Adrenal gland (tissue), 12 donors: ENCODE results near the gene AXIN1. TPM values are rescaled to one million over a fixed set of nuclear protein-coding genes. Genes with fewer than 3 reads are reported as not detected.

Experiments
- DNase-seq, 7 donors: peaks; one replicate each; pipeline ENCODE4 v3.0.0-alpha.2; 2019 to 2020
- H3K27ac ChIP-seq, 5 donors: fragments of 200-600 bp; sonication (generic) in 4 of 5; 1 replicate in 3 of 5; 2 replicates in 2 of 5; pipeline versions ENCODE4 v1.5.1 to v1.8.0; 2016 to 2020; ENCODE audit warnings: mild to moderate bottlenecking in 1 of 5
- H3K27me3 ChIP-seq: fragments of 200-600 bp; 2 replicates; pipeline ENCODE4 v1.8.0; 2021
- H3K36me3 ChIP-seq, 2 donors: fragments of 200-600 bp; replicated peaks in 1 of 2; 1 replicate in 1 of 2; 2 replicates in 1 of 2; pipeline versions ENCODE4 v1.5.1 to v1.8.0; 2018 to 2022
- H3K4me1 ChIP-seq, 2 donors: fragments of 200-600 bp; replicated peaks in 1 of 2; 1 replicate in 1 of 2; 2 replicates in 1 of 2; pipeline versions ENCODE4 v1.5.1 to v1.8.0; 2018 to 2021
- H3K4me3 ChIP-seq, 4 donors: fragments of 200-600 bp; sonication (generic) in 3 of 4; one replicate each; pipeline ENCODE4 v1.5.1; 2016 to 2018
- H3K9me3 ChIP-seq, 3 donors: fragments of 200-600 bp; sonication (generic) in 1 of 3; replicated peaks in 1 of 3; 1 replicate in 2 of 3; 2 replicates in 1 of 3; pipeline versions ENCODE4 v1.5.1 to v1.8.0; 2016 to 2021
- POLR2A ChIP-seq, 2 donors: fragments of 450-650 bp; IDR thresholded peaks; one replicate each; pipeline ENCODE4 v1.6.1; 2017; ENCODE audit warnings: antibody characterized with exemption in 2 of 2, mild to moderate bottlenecking in 2 of 2, moderate library complexity in 1 of 2
- WGBS, 4 donors: extraction: QIAGEN DNeasy Blood & Tissue Kit in 2 of 4; methylation state at CpG; one replicate each; pipeline versions ENCODE4 v1.1.5 to v1.1.7; 2013 to 2017; 5-methylcytosine and 5-hydroxymethylcytosine counted together
- intact Hi-C, 2 donors: fragments of 100-400 bp; cut with DNase I; formaldehyde crosslinking; loops; one replicate each; pipeline versions ENCODE4 v1.14.1 to v1.15.0; 2022 to 2023
- polyA plus RNA-seq, 3 donors: library from polyadenylated mRNA; stranded (reverse); fragments of 200-250 nt in 2 of 3; fragments of 350-450 nt in 1 of 3; fragmentation: Illumina TruSeq in 1 of 3; extraction: RNeasy Lipid Tissue Mini Kit (QIAGEN cat#74804) in 1 of 3; gene quantifications; one replicate each; pipeline ENCODE4 v1.2.3, GENCODE V29; 2013 to 2014
- total RNA-seq, 9 donors: library from RNA; depleted of rRNA in 4 of 9; stranded (reverse); fragments of >200 nt in 4 of 9; fragments of 120-200 nt in 1 of 9; fragmentation: NEBNext Ultra II Directional in 1 of 9; extraction: Animal tissue kit (Norgen Biotek cat#: 25700) in 1 of 9; gene quantifications; one replicate each; pipeline versions ENCODE4 v1.1.0 to v1.2.4, GENCODE V29; 2013 to 2023
- TF ChIP-seq, protein P1 (sequence below), 6 experiments: fragments of 450-650 bp in 4 of 6; fragments of 200-600 bp in 2 of 6; sonication (generic) in 1 of 6; IDR thresholded peaks; 1 replicate in 5 of 6; 2 replicates in 1 of 6; pipeline versions ENCODE4 v1.5.1 to v1.8.0; 2016 to 2021; ENCODE audit warnings: antibody characterized with exemption in 6 of 6, mild to moderate bottlenecking in 2 of 6, moderate library complexity in 1 of 6
- donor health status: healthy with polysubstance abuse.
- donor health status: Bipolar disorder and iron deficiency.
- donor health status: DM: yes; HTN: yes; CAD: no.
- donor health status: DM: no; HTN: no; CAD: no.
- donor health status: DM: no; HTN: no; CAD: no.
- donor health status: DM: yes; HTN: yes; CAD: no.

The AXIN1 gene
- total and polyA plus RNA-seq, 12 donors, result 5.6 to 22.4 (median 16.2) TPM

DNA sequence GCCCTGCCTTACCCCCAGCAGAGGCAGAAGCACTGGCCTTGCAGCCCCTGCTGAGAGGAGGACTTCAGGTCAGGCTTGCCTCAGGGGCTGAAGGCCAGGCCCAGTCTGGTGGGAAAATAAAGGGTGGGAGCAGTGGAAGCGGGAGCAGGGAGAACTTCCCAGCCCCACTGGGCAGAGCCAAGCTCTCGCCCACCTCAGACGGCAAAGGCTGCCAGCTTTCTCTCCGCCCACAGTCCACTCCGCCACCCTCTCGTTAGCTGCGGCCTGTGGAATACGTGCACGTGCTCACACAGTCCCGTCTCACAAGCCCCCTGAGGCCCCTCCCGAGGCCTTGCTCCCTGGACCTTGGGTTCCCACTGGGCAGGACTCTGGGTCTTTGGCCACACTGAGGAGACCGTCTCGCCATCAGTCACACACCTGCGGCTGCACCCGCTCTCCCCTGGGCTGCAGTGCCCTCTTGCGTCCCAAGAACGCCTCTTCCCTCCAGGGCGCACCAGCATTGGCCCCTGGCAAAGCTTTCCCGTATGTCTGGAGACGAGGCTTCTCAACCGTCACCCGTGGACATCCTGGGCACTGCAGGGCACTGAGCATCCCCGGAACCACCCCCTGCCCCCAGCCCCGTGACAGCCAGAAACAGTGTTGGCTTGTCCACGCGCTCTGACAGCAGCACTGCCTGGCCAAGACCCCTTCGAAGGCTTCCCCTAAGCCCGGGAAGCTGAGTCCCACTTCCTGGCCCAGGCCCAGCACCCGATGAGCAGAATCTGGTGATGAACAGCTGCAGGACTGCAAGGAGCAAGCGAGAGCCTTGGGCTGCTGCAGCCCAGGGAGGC, 9.6 kb upstream of the AXIN1 start:
- Histone ChIP-seq H3K27me3 (no peaks in the 10 kb centered on the region), H3K4me3 (no peak overlapping the region), H3K4me1 (no peaks in the 10 kb centered on the region), H3K9me3 (no peaks in the 10 kb centered on the region), H3K36me3 (peaks cover 0 to 9% of the 10 kb centered on the region in 2 donors), H3K27ac (no peak overlapping the region)
- DNase-seq, result peak; percentile 76 to 88 (median 82)
- intact Hi-C loops, result no loop called here
- TF ChIP-seq, protein P1, sequence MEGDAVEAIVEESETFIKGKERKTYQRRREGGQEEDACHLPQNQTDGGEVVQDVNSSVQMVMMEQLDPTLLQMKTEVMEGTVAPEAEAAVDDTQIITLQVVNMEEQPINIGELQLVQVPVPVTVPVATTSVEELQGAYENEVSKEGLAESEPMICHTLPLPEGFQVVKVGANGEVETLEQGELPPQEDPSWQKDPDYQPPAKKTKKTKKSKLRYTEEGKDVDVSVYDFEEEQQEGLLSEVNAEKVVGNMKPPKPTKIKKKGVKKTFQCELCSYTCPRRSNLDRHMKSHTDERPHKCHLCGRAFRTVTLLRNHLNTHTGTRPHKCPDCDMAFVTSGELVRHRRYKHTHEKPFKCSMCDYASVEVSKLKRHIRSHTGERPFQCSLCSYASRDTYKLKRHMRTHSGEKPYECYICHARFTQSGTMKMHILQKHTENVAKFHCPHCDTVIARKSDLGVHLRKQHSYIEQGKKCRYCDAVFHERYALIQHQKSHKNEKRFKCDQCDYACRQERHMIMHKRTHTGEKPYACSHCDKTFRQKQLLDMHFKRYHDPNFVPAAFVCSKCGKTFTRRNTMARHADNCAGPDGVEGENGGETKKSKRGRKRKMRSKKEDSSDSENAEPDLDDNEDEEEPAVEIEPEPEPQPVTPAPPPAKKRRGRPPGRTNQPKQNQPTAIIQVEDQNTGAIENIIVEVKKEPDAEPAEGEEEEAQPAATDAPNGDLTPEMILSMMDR (IDR thresholded peaks at IDR 0.05), result peak; percentile 44 to 82 (median 76)
- TF ChIP-seq POLR2A (IDR thresholded peaks at IDR 0.05), result no peak
- 13 to 33% (median 26%) methylated on average over 6 to 30 of the region's 30 CpGs for WGBS, 4 donors

DNA sequence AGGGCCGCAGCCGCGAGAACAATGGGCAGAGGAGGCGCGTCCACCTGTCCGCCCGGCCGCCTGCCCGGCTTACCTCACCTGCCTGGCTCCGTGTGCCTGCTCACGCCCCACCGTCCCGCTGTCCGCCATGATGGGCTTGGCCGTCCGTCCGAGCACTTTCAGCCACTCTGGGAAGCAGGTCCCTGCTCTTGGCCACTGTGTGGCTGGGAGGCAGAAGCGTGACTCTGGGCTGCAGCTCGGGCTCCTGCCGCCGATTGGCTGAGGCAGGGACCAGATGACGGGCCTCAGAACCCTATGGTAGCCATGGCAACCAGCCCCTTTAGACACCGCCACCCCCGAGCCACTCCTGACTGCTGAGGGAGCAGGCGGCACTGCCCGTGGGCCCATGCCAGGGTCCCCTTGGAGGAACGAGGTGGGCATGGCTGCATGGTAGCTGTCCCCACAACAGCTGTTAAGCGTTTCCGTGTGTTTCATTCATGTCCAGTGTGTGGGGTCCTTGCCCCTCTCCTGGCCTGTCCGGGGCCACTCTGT, 8.9 kb upstream of the AXIN1 start:
- peaks cover 0 to 2% of the 10 kb centered on the region in 2 donors for H3K36me3 ChIP-seq
- H3K27me3 ChIP-seq, result no peaks in the 10 kb centered on the region
- H3K4me3 ChIP-seq, result no peak overlapping the region
- no peak for TF ChIP-seq POLR2A (IDR thresholded peaks at IDR 0.05)
- TF ChIP-seq, protein P1 (IDR thresholded peaks at IDR 0.05), result no peak
- intact Hi-C loops, result no loop called here
- no peaks in the 10 kb centered on the region for H3K4me1 ChIP-seq
- no peak for DNase-seq
- H3K27ac ChIP-seq, result no peak overlapping the region
- 82 to 91% (median 84%) methylated on average over 18 to 30 of the region's 30 CpGs for WGBS, 4 donors
- no peaks in the 10 kb centered on the region for H3K9me3 ChIP-seq

DNA sequence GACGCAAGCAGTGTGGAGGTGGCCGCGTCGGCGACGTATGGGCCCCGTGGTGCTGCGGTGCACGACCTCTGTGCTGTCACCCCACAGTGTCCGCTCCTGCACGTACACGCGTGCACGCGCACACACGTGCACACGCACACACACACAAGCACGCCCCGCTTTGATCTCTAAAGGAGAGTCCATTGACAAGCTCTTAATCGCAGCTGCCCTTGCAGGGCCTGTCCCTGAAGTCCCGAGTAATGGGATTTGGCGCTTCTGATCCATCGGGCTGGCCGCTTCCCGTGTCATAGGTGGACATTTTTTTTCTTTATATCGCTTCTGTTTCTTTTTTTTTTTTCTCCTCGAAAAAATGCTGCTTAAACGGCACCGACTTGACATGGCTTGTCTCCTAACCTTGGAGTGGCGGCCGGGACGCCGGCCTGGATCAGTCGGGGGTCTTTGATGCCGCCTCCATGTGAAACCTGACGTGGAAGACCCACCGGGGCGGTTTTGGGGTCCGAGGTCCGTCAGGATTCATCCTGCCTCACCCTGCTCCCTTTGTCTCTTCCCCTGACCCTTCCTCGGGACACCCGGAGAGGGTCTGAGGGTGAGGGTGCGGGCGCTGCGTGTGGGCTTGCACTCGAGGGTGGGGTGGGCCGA, 8.3 kb upstream of the AXIN1 start:
- no peak overlapping the region for H3K4me3 ChIP-seq
- WGBS, 4 donors, result 90 to 92% (median 90%) methylated on average over 39 to 47 of the region's 47 CpGs
- no peaks in the 10 kb centered on the region for H3K4me1 ChIP-seq
- no peak for DNase-seq
- no peaks in the 10 kb centered on the region for H3K9me3 ChIP-seq
- H3K27ac ChIP-seq, result no peak overlapping the region
- H3K27me3 ChIP-seq, result no peaks in the 10 kb centered on the region
- no peak for TF ChIP-seq POLR2A (IDR thresholded peaks at IDR 0.05)
- no peaks in the 10 kb centered on the region for H3K36me3 ChIP-seq
- intact Hi-C loops, result no loop called here

DNA sequence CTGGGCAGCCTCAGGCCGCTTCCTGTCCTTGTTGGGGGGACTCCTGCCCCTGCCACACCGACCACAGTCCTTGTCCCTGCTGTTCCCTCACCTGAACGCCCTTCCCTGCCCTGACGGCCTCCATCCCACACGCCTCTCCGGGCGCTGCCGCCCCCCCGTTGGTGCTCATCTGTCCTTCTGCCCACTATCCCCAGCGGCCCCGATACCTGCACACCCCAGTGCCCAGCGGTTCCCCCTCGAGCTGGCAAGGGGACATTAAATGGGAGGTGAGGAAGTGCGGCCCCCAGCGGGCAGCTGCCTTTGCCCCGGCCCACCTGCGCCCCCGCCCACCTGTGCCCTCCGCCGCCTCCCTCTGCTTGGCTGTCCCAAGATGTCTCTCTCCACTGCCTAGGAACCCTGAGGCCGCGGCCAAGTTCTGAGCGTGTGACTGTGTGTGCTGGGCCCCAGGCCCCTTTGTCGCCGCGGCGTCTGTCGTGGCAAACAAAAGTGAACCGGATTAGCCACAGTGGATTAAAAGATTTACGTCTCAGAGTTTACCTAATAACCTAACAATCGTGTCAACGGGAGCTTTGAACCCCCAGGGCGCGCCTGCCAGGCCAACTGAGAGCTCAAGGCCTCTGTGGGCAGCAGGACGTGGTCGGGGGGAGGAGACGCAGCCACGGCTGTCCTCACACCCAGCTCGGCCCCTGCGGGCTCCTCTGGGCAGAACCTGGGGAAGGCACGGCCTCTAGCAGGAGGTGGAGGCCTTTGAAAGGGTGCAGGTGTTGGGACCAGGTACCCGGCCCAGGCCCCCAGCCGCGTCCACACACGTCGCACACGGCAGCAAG, 7.6 kb upstream of the AXIN1 start:
- H3K4me3 ChIP-seq, result no peak overlapping the region
- 88 to 89% (median 89%) methylated on average over 27 to 47 of the region's 47 CpGs for WGBS, 4 donors
- no peaks in the 10 kb centered on the region for H3K4me1 ChIP-seq
- no peak for TF ChIP-seq POLR2A (IDR thresholded peaks at IDR 0.05)
- TF ChIP-seq, protein P1 (IDR thresholded peaks at IDR 0.05), result no peak
- intact Hi-C loops, result loop anchor here (10.0 kb wide), 1 partner anchor 125 kb away; the partner anchor contains the start of gene FAM234A (in 2 of the 2)
- no peaks in the 10 kb centered on the region for H3K9me3 ChIP-seq
- no peaks in the 10 kb centered on the region for H3K27me3 ChIP-seq
- H3K36me3 ChIP-seq, result no peaks in the 10 kb centered on the region
- DNase-seq, result no peak
- no peak overlapping the region for H3K27ac ChIP-seq
